ENCODE results near the gene FFAR4. TPM values are rescaled to one million over a fixed set of nuclear protein-coding genes. Genes with fewer than 3 reads are reported as not detected.

FFAR4 gene
- total and polyA plus RNA-seq, 2 donors (not counting 3 experiments of a cell fraction or from before 2014, with no cell fraction given), result not detected

GRCh38 chr10:93554316-93554663, 12.2 kb upstream of the FFAR4 start:
- Histone ChIP-seq H3K79me2 (ENCODE audit: control insufficient read depth, insufficient read depth, low read length) (no peaks in the 10 kb centered on the region), H3K27me3 (ENCODE audit: control insufficient read depth in 2 of 2, insufficient read depth in 2 of 2, low read length in 2 of 2) (no peaks in the 10 kb centered on the region), H3K4me2 (ENCODE audit: insufficient read depth, low read length) (no peak overlapping the region), H3K4me1 (ENCODE audit: control insufficient read depth, extremely low read depth, insufficient read depth, low read length) (peaks cover 6% of the 10 kb centered on the region), H4K20me1 (replicated peaks; ENCODE audit: control insufficient read depth, extremely low read depth, insufficient read depth, low read length) (no peaks in the 10 kb centered on the region), H3K9ac (replicated peaks; ENCODE audit: extremely low read depth, insufficient read depth, low read length) (no peak overlapping the region), H3K27ac (ENCODE audit: insufficient read depth, low read depth, low read length) (no peak overlapping the region), H3K4me3 (replicated peaks in 1 of 3; ENCODE audit: insufficient read depth in 1 of 3, low read depth in 1 of 3, low read length in 3 of 3) (no peak overlapping the region), H3K9me1 (replicated peaks; ENCODE audit: control insufficient read depth, extremely low read depth, insufficient read depth, low read length) (no peaks in the 10 kb centered on the region), H2AFZ (ENCODE audit: low read depth, low read length) (no peak overlapping the region), H3K9me3 (replicated peaks; ENCODE audit: control insufficient read depth, insufficient read depth, low read length) (no peaks in the 10 kb centered on the region), H3K36me3 (ENCODE audit: control insufficient read depth in 2 of 2, extremely low read depth in 1 of 2, insufficient read depth in 2 of 2, low read length in 2 of 2) (no peaks in the 10 kb centered on the region)
- BruUV-seq (replicated peaks), result no TSS peak
- ChIA-PET POLR2A (no interaction called here), CTCF (interaction anchor here (0.5 to 6.0 kb wide), 33 partner anchors 9 to 890 kb away, joined by 3 to 239 read pairs (median 6); partner anchors contain the start of genes CEP55, FFAR4 and FRA10AC1)
- FAIRE-seq (no peak), DNase-seq (ENCODE audit: low read depth, low spot score) (no peak)
- TF ChIP-seq FOS (IDR thresholded peaks at IDR 0.05; ENCODE audit: borderline replicate concordance, insufficient read depth, low read length) (no peak), JUN (IDR thresholded peaks at IDR 0.05; ENCODE audit: borderline replicate concordance, insufficient read depth, insufficient read length, low read depth) (no peak), GATA2 (IDR thresholded peaks at IDR 0.05; ENCODE audit: insufficient read depth, insufficient read length, low read depth, low read length) (no peak), POLR2A (IDR thresholded peaks at IDR 0.05; ENCODE audit: low read depth, low read length) (no peak), MAX (IDR thresholded peaks at IDR 0.05; ENCODE audit: insufficient read depth, insufficient read length) (no peak), CTCF (IDR thresholded peaks at IDR 0.05; ENCODE audit: extremely low read depth in 1 of 2, insufficient read depth in 1 of 2, low read depth in 1 of 2, low read length in 2 of 2) (no peak), POLR2AphosphoS5 (IDR thresholded peaks at IDR 0.05; ENCODE audit: insufficient read depth, low read depth, low read length) (no peak), MYC (IDR thresholded peaks at IDR 0.05; ENCODE audit: low read depth, low read length) (no peak), EZH2 (IDR thresholded peaks at IDR 0.05; ENCODE audit: borderline replicate concordance, low read depth, low read length, severe bottlenecking) (no peak)
- intact Hi-C loops (cut with micrococcal nuclease) (loop anchor here (2.0 kb wide), 1 partner anchor 367 kb away; no protein-coding TSS in a partner anchor), dilution Hi-C loops (cut with MboI; ENCODE audit: extremely low pct_ligation_motif_present, low sequenced_read_pairs) (no loop called here)
